Retina (tissue), 1 donor: ENCODE measurements around the gene DDOST.

ENCODE experiments used
- DNase-seq: peaks from one replicate; pipeline ENCODE4 v3.0.0-alpha.2; 2016

DDOST gene

DNA sequence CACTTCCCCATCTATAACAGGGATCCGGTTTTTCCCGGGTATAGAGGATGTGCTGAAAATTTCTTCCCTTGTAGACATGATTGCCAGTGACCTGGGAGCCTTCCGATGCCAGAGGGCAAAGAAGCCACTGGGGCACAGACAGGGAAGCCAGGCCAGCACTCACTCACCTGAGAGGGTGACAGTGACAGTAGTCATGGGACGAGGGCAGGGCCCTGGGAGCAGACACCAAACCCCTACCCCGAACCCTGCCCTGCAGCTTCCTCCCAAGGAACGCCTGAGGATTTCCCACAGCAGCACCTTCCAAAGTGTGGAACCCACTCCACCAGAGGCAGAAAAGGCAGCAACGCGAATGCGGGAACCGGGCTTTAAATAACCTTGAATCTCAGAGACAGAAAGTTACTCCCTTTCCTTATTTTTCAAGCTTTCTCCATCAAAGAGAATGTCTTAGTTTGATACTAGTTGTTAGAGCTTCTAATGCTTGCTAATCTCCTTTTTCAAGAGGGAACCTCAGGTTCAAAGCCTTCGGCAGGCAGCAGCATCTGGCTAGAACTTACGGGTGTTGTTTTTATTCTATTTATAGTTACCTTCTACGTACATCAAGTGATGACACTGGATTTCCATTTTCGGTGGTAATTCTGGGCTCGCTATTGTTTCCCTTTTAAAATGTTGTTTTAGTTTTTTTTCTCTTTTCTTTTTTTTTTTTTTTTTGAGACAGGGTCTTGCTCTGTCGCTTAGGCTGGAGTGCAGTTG lies 2.8 kb downstream of the DDOST start:
- no peak for DNase-seq

GRCh38 chr1:20657024-20657423 lies 4.1 kb downstream of the DDOST start:
- DNase-seq = no peak

GRCh38 chr1:20654104-20654690 lies 7.0 kb downstream of the DDOST start:
- no peak for DNase-seq

GRCh38 chr1:20652300-20652699 lies 8.9 kb downstream of the DDOST start:
- DNase-seq = no peak

GRCh38 chr1:20648946-20649345 lies 12.2 kb downstream of the DDOST start:
- DNase-seq = no peak

- DNase-seq = no peak
Measured at GRCh38 chr1:20648438-20648837, 12.7 kb downstream of the DDOST start.

DNA sequence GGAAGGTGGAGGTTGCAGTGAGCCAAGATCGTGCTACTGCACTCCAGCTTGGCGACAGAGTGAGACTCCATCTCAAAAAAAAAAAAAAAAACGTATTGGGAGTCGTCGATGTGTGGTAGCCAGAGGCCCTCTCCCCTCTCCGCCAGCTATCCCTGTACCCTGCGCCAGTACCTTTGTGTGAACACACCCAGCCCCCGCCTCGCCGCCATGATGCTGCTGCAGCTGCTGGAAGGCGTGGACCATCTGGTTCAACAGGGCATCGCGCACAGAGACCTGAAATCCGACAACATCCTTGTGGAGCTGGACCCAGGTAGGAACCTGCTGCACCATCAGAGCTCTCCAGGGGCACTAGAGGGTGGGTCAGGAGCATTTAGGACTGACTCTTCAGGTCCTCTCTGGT lies 15.8 kb downstream of the DDOST start:
- no peak for DNase-seq

DNA sequence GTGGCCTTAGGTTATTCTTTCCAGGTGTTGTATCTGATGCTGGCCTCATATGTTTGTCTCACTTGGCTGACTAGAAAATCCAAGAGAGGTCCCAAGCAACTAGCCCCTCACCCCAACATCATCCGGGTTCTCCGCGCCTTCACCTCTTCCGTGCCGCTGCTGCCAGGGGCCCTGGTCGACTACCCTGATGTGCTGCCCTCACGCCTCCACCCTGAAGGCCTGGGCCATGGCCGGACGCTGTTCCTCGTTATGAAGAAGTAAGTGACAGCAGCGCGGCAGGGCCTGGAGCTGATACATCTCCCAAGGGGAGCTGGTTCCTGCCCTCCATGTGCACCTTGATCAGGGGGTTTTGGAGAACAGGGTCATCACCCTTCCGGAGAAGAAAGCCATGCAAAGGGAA lies 16.8 kb downstream of the DDOST start:
- no peak for DNase-seq

DNA sequence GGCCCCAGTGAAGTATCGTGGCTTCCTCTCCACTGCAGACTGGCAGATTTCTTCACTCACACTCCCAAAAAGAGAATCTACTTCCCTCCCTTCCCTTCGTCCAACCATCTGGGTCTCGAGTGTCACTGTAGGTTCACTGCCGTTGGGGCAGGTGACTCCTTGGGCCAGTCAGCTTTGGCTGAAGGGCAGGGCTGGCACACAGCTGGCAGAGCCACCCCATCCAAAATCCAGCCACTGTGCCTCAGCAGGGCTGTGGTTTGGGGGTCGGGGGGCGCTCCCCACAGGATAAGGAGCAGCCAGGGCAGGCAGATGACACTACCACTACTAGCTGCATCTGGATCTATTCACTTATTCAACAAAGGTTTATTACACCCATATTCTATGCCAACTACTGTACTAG lies 18.1 kb downstream of the DDOST start:
- no peak for DNase-seq

DNA sequence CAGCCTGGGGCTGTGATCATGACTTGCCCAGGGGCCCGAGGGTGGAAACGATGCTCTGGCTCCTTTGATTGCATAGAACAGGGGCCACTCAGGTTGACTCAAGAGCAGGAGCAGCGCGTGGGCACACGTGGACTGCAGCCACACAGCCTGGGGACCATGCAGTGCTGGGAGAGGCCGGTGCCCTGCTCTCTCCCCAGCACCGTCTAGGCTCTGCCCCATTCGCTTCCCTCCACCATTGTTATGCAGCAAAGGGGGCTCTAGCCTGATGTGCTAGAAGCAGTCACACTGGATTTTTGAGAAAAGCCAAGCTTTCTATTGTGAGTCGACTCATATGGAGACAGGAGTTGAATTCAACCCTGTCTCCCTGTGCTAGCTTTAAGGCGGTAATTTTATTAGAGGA lies 19.2 kb downstream of the DDOST start:
- no peak for DNase-seq

DNA sequence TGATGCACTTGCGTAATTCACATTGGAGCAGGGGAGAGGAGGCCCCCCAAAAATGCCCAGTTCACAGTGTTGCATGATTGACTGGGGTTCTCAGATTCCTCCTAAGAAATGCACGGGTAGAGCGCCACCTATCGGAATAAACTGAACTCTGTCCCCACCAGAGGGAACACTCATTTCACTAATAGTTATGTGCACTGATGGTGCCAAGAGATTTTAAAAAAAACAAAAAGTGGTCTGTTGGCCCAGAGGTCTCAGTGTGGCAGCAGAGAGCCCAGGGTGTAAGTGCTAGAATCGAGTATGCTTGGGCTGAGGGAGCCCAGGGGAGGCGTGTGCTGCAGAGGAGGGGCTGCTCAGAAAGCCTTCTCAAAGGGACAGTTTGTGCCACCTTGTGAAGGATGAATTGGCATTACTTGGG lies 21.0 kb downstream of the DDOST start:
- peak; percentile 64 for DNase-seq

- DNase-seq = no peak
Measured at GRCh38 chr1:20636785-20637347, 24.3 kb downstream of the DDOST start.

DNA sequence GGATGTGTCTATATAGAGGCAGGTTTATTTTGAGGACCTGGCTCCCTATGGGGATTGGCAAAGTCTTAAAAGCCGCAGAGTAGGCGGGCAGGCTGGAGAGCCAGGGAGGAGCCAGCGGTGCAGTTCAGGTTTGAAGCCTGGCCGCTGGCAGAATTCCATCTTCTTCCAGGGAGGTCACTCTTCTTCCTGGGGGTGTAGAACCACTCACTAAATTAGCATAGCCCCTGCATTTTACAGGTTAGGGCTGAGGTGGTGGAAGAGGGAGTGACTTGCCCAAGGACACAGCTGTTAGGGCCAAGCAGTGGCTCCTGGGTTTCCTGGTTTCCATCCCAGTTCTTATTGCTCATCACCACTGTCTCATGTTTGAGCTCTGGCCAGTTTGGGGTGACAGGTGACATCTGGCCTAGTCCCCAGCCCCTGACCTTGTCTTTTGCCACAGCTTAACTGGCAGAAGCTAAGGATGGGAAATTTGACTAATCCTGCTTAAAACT lies 26.5 kb downstream of the DDOST start:
- DNase-seq = peak; percentile 33

DNA sequence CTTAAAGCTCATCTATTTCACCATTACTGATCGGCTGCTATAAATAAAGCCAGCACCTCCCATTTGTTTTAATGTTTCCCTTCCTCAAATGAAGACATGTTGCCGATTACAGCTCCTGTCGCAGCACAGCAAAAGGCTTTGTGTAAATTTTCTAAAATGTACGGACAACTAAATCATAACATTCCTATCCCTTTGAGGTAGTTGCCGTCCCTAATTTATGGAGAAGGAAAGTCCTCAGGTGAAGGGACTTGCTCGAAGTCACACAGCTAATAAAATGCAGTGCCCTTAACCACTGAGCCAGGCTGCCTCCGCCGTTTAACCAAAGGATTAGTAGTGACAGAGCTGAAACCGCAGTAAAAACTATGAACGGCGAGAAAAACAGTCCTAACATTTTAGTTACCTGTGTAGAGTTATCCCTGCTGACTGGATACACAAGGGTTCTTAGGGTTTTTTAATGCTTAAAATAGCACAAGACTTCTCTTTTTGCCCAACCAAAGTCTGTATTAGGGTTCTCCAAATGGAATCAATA lies 27.0 kb downstream of the DDOST start:
- no peak for DNase-seq

- peak; percentile 96 for DNase-seq
Measured at GRCh38 chr1:20633190-20634064, 27.7 kb downstream of the DDOST start, which contains the start of gene PINK1. Gene PINK1 (plus strand): TSS chr1:20633458. CDS start chr1:20633549, 91 bp downstream.

- DNase-seq = no peak
Measured at GRCh38 chr1:20632386-20632785, 28.8 kb downstream of the DDOST start.

- DNase-seq = no peak
Measured at GRCh38 chr1:20630729-20631128, 30.4 kb downstream of the DDOST start.

DNA sequence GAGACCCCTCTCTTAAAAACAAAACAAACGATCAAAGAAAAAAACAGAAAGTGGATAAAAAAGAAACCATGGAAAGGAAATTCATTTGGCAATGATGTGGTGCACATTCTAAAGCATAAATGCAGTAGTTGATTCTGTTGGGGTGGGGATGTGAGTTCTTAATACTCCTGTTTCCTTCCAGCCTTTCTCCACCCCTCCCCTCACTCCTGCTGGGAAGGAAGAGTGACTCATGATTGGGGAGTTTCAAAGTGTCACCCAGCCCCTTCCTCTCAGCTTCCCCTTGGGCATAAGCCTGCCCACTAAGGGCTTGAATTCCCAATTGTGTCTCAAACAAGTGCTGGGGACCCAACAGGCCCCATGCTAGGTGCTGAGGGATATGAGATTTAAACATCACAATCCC lies 34.6 kb downstream of the DDOST start:
- no peak for DNase-seq

- no peak for DNase-seq
Measured at GRCh38 chr1:20626098-20626427, 35.1 kb downstream of the DDOST start.

- DNase-seq = no peak
Measured at GRCh38 chr1:20625176-20626097, 35.7 kb downstream of the DDOST start.

DNA sequence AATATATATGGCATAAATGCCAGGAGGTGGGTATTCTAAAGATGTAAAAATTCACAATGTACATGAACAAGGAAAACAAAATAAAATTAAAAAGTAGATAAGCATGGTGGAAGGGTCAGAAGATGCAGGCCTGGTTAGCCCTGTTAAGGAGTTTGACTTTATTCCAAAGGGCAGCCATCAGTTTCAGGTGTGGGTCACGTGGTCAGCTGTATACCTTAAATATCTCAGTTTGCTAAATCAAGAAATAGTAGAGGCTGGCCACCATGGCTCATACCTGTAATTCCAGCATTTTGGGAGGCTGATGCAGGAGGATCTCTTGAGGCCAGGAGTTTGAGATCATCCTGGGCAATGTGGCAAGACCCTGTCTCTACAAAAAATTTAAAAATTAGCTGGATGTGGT lies 36.5 kb downstream of the DDOST start:
- no peak for DNase-seq

DNA sequence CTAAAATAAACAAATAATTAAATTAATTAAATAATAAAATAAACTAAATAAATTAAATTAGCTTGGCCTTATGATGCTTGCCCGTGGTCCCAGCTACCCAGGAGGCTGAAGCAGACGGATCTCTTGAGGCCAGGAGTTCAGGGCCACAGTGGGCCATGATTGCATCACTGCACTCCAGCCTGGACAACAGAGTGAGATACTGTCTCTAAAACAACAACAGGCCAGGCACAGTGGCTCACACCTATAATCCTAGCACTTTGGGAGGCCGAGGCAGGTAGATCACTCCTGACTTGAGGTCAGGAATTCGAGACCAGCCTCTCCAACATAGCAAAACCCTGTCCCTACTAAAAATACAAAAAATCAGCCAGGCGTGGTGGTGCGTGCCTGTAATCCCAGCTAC lies 40.2 kb downstream of the DDOST start:
- DNase-seq = no peak
